HG03103 (cell line): ENCODE data around the gene INS.

Experiments
- ATAC-seq: cut with Tn5 transposase; IDR thresholded peaks from one replicate; pipeline ENCODE4 v1.9.1; 2021; ENCODE audit warnings: low read depth; ENCODE audit not compliant: unreplicated experiment

Gene INS

GRCh38 chr11:2167141-2168045 is 6.4 kb upstream of the INS start:
- ATAC-seq: no peak

- ATAC-seq: no peak
Measured at GRCh38 chr11:2166091-2166851, 5.3 kb upstream of the INS start.

- ATAC-seq: no peak
Measured at GRCh38 chr11:2165571-2165970, 4.6 kb upstream of the INS start.

- no peak for ATAC-seq
Measured at GRCh38 chr11:2164861-2165555, 4.0 kb upstream of the INS start.

- no peak for ATAC-seq
Measured at GRCh38 chr11:2164081-2164480, 3.1 kb upstream of the INS start.

GRCh38 chr11:2163428-2163978 is 2.5 kb upstream of the INS start:
- ATAC-seq: no peak

GRCh38 chr11:2159536-2160413 is 1.2 kb downstream of the INS start:
- no peak for ATAC-seq

- ATAC-seq: no peak
Measured at GRCh38 chr11:2158966-2159365, 2.0 kb downstream of the INS start.

- ATAC-seq: no peak
Measured at GRCh38 chr11:2158296-2158737, 2.7 kb downstream of the INS start.

- no peak for ATAC-seq
Measured at GRCh38 chr11:2157294-2158040, 3.5 kb downstream of the INS start.

- no peak for ATAC-seq
Measured at GRCh38 chr11:2156416-2157182, 4.4 kb downstream of the INS start.

- ATAC-seq: no peak
Measured at GRCh38 chr11:2155511-2155910, 5.5 kb downstream of the INS start.

- no peak for ATAC-seq
Measured at GRCh38 chr11:2154889-2155288, 6.1 kb downstream of the INS start.

GRCh38 chr11:2154195-2154585 is 6.8 kb downstream of the INS start:
- ATAC-seq: no peak

- no peak for ATAC-seq
Measured at GRCh38 chr11:2153581-2154194, 7.3 kb downstream of the INS start.

GRCh38 chr11:2151500-2152257 is 9.3 kb downstream of the INS start:
- no peak for ATAC-seq
